WTC11 (cell line): ENCODE data around the gene TRIM29.

Experiments used
- ATF1 ChIP-seq: sonication (generic); formaldehyde crosslinking; IDR thresholded peaks from 2 replicates; pipeline ENCODE4 v1.8.1; 2023; ENCODE audit warnings: mild to moderate bottlenecking, moderate library complexity, missing genetic modification reagents
- CTCF ChIP-seq: fragments of 200-600 bp; IDR thresholded peaks from 2 replicates; pipeline ENCODE4 v1.8.0; 2022; ENCODE audit warnings: antibody characterized with exemption
- HMGXB4 ChIP-seq: sonication (generic); formaldehyde crosslinking; IDR thresholded peaks from 2 replicates; pipeline ENCODE4 v1.8.1; 2023; ENCODE audit warnings: mild to moderate bottlenecking, moderate library complexity, missing genetic modification reagents
- MAX ChIP-seq: sonication (generic); formaldehyde crosslinking; IDR thresholded peaks from 2 replicates; pipeline ENCODE4 v1.8.0; 2022; ENCODE audit warnings: mild to moderate bottlenecking, missing genetic modification reagents
- TCF7 ChIP-seq: sonication (generic); formaldehyde crosslinking; IDR thresholded peaks from 2 replicates; pipeline ENCODE4 v1.8.0; 2022; ENCODE audit warnings: mild to moderate bottlenecking, low read depth, missing genetic modification reagents, moderate library complexity
- ZNF423 ChIP-seq: fragments of 250-450 bp; sonication (Bioruptor Pico); IDR thresholded peaks from 2 replicates; pipeline ENCODE4 v2.1.2; 2022; ENCODE audit warnings: mild to moderate bottlenecking, moderate library complexity

GRCh38 chr11:120142441-120143100, 4.7 kb upstream of the TRIM29 start:
- TF ChIP-seq CTCF (no peak), MAX (no peak), HMGXB4 (CRISPR knock-in tag) (no peak), TCF7 (CRISPR knock-in tag) (no peak), ZNF423 (CRISPR knock-in tag) (no peak), ATF1 (CRISPR knock-in tag) (no peak)
